Loucy (cell line): ENCODE results near the gene SLC16A10.

Source experiments
- H2AFZ ChIP-seq: fragments of 200-600 bp; sonication (generic); 2 replicates; pipeline ENCODE4 v1.6.0; 2016; ENCODE audit warnings: antibody characterized with exemption, mild to moderate bottlenecking, low read length, moderate library complexity
- H3F3A ChIP-seq: fragments of 200-600 bp; 2 replicates; pipeline ENCODE4 v1.6.0; 2016; ENCODE audit warnings: antibody characterized with exemption, low read depth, mild to moderate bottlenecking
- H3K27me3 ChIP-seq: fragments of 200-600 bp; sonication (generic); 2 replicates; pipeline ENCODE4 v1.6.1; 2014; ENCODE audit warnings: low read length, mild to moderate bottlenecking; ENCODE audit not compliant: insufficient read depth, poor library complexity, severe bottlenecking
- H3K36me3 ChIP-seq: fragments of 200-600 bp; sonication (generic); 2 replicates; pipeline ENCODE4 v1.6.1; 2016; ENCODE audit warnings: low read length; ENCODE audit not compliant: insufficient read depth
- H3K4me1 ChIP-seq: fragments of 200-600 bp; sonication (generic); 2 replicates; pipeline ENCODE4 v1.5.1; 2014; ENCODE audit warnings: low read length, mild to moderate bottlenecking; ENCODE audit not compliant: insufficient read depth, poor library complexity, severe bottlenecking
- H3K4me2 ChIP-seq: fragments of 200-600 bp; sonication (generic); 2 replicates; pipeline ENCODE4 v1.6.0; 2014; ENCODE audit warnings: antibody characterized with exemption, low read length, low read depth, mild to moderate bottlenecking; ENCODE audit not compliant: poor library complexity, severe bottlenecking
- H3K4me3 ChIP-seq: fragments of 200-600 bp; sonication (generic); 2 replicates; pipeline ENCODE4 v1.5.1; 2014; ENCODE audit warnings: low read length, mild to moderate bottlenecking, mixed read lengths; ENCODE audit not compliant: poor library complexity, severe bottlenecking
- H3K79me2 ChIP-seq: fragments of 200-600 bp; sonication (generic); 2 replicates; pipeline ENCODE4 v1.6.1; 2014; ENCODE audit warnings: low read length; ENCODE audit not compliant: insufficient read depth
- H3K9ac ChIP-seq: fragments of 200-600 bp; sonication (generic); 2 replicates; pipeline ENCODE4 v1.6.0; 2014; ENCODE audit warnings: mild to moderate bottlenecking, low read depth, low read length, moderate library complexity; ENCODE audit not compliant: poor library complexity, severe bottlenecking
- H3K9me2 ChIP-seq: fragments of 200-600 bp; sonication (generic); replicated peaks from 2 replicates; pipeline ENCODE4 v1.6.1; 2016; ENCODE audit warnings: low read depth, low read length, mixed read lengths
- H3K9me3 ChIP-seq: fragments of 200-600 bp; sonication (generic); 2 replicates; pipeline ENCODE4 v1.6.1; 2014; ENCODE audit warnings: mild to moderate bottlenecking, antibody characterized with exemption, low read length, low read depth; ENCODE audit not compliant: insufficient read depth
- H4K20me1 ChIP-seq: fragments of 200-600 bp; sonication (generic); 2 replicates; pipeline ENCODE4 v1.6.0; 2014; ENCODE audit warnings: antibody characterized with exemption, low read length, mild to moderate bottlenecking; ENCODE audit not compliant: insufficient read depth, poor library complexity, severe bottlenecking
- EZH2phosphoT487 ChIP-seq: fragments of 200-600 bp; IDR thresholded peaks from 2 replicates; pipeline ENCODE4 v1.6.1; 2018; ENCODE audit warnings: antibody characterized with exemption, mild to moderate bottlenecking, moderate library complexity, borderline replicate concordance
- TF ChIP-seq, protein P1 (sequence below): fragments of 200-600 bp; sonication (generic); conservative IDR thresholded peaks from 2 replicates; pipeline ENCODE4 v1.5.1; 2014; ENCODE audit warnings: mild to moderate bottlenecking, antibody characterized with exemption, low read length

SLC16A10 gene

DNA sequence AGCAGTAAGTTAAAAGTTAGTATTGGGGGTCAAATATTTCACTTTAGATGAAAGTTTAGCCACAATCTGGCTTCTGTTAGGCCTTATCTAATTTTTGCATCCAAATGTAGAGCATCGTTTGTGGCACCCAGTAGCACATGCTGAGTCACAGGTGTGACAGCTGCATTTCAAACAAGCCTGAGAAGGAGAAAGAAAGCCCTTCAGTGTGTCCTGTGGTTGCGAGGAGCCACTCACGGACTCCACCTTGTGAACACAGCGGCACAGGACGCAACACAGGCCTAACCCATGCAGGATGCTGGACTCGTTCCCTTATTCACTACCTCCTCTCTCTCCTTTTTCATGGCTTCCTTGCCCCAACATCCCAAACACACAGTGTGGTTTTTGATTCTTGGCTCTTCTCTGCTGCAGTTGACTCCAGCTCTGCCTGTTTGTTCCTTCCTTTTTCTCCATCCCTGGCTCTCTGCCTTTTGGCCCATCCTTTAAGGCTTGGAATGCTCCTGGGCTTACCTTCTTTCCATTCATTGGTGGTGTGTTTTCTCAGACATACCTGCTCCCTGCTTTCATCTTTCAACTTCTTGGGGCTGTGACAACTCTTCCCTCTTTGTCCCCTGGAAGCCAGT, 124.2 kb downstream of the SLC16A10 start:
- no peaks in the 10 kb centered on the region for H3K79me2 ChIP-seq
- TF ChIP-seq EZH2phosphoT487, result no peak
- TF ChIP-seq, protein P1, sequence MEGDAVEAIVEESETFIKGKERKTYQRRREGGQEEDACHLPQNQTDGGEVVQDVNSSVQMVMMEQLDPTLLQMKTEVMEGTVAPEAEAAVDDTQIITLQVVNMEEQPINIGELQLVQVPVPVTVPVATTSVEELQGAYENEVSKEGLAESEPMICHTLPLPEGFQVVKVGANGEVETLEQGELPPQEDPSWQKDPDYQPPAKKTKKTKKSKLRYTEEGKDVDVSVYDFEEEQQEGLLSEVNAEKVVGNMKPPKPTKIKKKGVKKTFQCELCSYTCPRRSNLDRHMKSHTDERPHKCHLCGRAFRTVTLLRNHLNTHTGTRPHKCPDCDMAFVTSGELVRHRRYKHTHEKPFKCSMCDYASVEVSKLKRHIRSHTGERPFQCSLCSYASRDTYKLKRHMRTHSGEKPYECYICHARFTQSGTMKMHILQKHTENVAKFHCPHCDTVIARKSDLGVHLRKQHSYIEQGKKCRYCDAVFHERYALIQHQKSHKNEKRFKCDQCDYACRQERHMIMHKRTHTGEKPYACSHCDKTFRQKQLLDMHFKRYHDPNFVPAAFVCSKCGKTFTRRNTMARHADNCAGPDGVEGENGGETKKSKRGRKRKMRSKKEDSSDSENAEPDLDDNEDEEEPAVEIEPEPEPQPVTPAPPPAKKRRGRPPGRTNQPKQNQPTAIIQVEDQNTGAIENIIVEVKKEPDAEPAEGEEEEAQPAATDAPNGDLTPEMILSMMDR, result peak; percentile 33; the same call in 1 of the 2 replicates
- H3F3A ChIP-seq, result no peaks in the 10 kb centered on the region
- H3K9me3 ChIP-seq, result no peaks in the 10 kb centered on the region
- no peaks in the 10 kb centered on the region for H4K20me1 ChIP-seq
- H3K4me2 ChIP-seq, result peak overlapping the region; percentile 15
- peaks cover 4% of the 10 kb centered on the region for H3K36me3 ChIP-seq
- peaks cover 43% of the 10 kb centered on the region for H3K4me1 ChIP-seq
- H2AFZ ChIP-seq, result no peak overlapping the region
- H3K27me3 ChIP-seq, result no peaks in the 10 kb centered on the region
- no peak overlapping the region for H3K4me3 ChIP-seq
- H3K9ac ChIP-seq, result peak overlapping the region; percentile 49
- H3K9me2 ChIP-seq, result no peaks in the 10 kb centered on the region

DNA sequence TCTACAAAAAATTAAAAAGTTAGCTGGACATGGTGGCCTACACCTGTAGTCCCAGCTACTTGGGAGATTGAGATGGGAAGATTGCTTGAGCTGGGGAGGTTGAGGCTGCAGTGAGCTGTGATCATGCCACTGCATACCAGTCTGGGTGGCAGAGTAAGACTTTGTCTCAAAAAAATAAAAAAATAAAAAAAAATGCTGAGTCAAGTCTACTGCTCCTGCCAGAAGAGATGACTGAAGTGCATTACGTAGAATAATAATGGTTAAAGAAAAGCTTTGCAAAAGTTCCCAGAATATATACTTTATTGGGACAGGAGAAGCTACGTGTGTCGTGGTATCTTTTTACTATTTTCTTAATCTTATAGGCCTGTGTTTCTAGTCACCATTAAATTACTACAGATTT, 125.3 kb downstream of the SLC16A10 start:
- Histone ChIP-seq H3K9me2 (no peaks in the 10 kb centered on the region), H3K27me3 (no peaks in the 10 kb centered on the region), H3K9me3 (no peaks in the 10 kb centered on the region), H3K36me3 (peaks cover 7% of the 10 kb centered on the region), H3K4me3 (no peak overlapping the region), H3K4me1 (peaks cover 37% of the 10 kb centered on the region), H3F3A (no peaks in the 10 kb centered on the region), H2AFZ (no peak overlapping the region), H3K79me2 (no peaks in the 10 kb centered on the region), H3K9ac (no peak overlapping the region), H4K20me1 (no peaks in the 10 kb centered on the region), H3K4me2 (no peak overlapping the region)
- TF ChIP-seq EZH2phosphoT487, result no peak
- TF ChIP-seq, protein P1, result no peak

DNA sequence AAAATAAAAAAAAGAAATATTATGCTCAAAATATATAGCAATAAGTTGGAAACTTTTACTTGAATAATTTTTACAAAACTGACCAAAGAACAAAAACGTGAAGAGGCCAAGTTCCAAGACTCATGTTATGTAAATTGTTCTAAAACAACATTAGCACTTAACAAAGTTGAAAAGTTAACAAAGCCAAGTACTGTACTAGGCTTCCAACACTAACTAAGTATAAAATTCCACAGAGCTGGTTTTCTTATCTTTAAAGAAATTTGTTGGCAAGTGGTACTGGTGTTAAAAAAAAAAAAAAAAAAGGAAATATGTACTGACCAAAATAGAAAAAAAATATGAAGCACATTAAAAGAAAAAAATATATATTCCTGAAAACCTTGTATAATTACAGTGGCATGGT, 127.8 kb downstream of the SLC16A10 start:
- no peaks in the 10 kb centered on the region for H3K9me2 ChIP-seq
- peaks cover 29% of the 10 kb centered on the region for H3K4me1 ChIP-seq
- H3K4me2 ChIP-seq, result no peak overlapping the region
- no peak for TF ChIP-seq EZH2phosphoT487
- TF ChIP-seq, protein P1, result no peak
- H3F3A ChIP-seq, result no peaks in the 10 kb centered on the region
- H3K36me3 ChIP-seq, result peaks cover 14% of the 10 kb centered on the region
- H3K4me3 ChIP-seq, result no peak overlapping the region
- no peaks in the 10 kb centered on the region for H4K20me1 ChIP-seq
- no peaks in the 10 kb centered on the region for H3K79me2 ChIP-seq
- no peaks in the 10 kb centered on the region for H3K27me3 ChIP-seq
- no peak overlapping the region for H3K9ac ChIP-seq
- no peaks in the 10 kb centered on the region for H3K9me3 ChIP-seq
- no peak overlapping the region for H2AFZ ChIP-seq
